H9 (cell line): ENCODE measurements around the gene ZNF474. TPM values are rescaled to one million over a fixed set of nuclear protein-coding genes. Genes with fewer than 3 reads are reported as not detected.
A peak's percentile ranks its signal among the peaks of the same experiment; 100 is the strongest.

Experiments
- DNase-seq: peaks from one replicate; pipeline ENCODE4 v3.0.0-alpha.2; 2017
- H2AFZ ChIP-seq: one replicate; pipeline ENCODE4 v1.6.1; 2013; ENCODE audit warnings: mild to moderate bottlenecking, low read length, control low read depth, moderate library complexity
- H2AK5ac ChIP-seq: 2 replicates; pipeline ENCODE4 v1.6.1; 2013; ENCODE audit warnings: low read length, control low read depth, mixed read lengths; ENCODE audit not compliant: insufficient read length
- H2BK120ac ChIP-seq: one replicate; pipeline ENCODE4 v1.6.1; 2013; ENCODE audit warnings: low read depth, mild to moderate bottlenecking, low read length, control low read depth, inconsistent platforms; ENCODE audit not compliant: poor library complexity, severe bottlenecking
- H2BK12ac ChIP-seq: 2 replicates; pipeline ENCODE4 v1.6.1; 2013; ENCODE audit warnings: low read length, control low read depth, mixed read lengths, low read depth; ENCODE audit not compliant: insufficient read length
- H2BK15ac ChIP-seq: 2 replicates; pipeline ENCODE4 v1.6.1; 2013; ENCODE audit warnings: low read depth, low read length, control low read depth
- H2BK20ac ChIP-seq: one replicate; pipeline ENCODE4 v1.6.1; 2013; ENCODE audit warnings: low read depth, mild to moderate bottlenecking, low read length, control low read depth, inconsistent platforms; ENCODE audit not compliant: poor library complexity, severe bottlenecking
- H2BK5ac ChIP-seq: 2 replicates; pipeline ENCODE4 v1.6.1; 2013; ENCODE audit warnings: low read length, control low read depth, mixed read lengths; ENCODE audit not compliant: insufficient read length
- H3K14ac ChIP-seq: 2 replicates; pipeline ENCODE4 v1.6.1; 2013; ENCODE audit warnings: low read length, control low read depth; ENCODE audit not compliant: insufficient read depth
- H3K18ac ChIP-seq: 2 replicates; pipeline ENCODE4 v1.6.1; 2013; ENCODE audit warnings: low read depth, mild to moderate bottlenecking, mixed read lengths, low read length, control low read depth; ENCODE audit not compliant: insufficient read length
- H3K23ac ChIP-seq: 2 replicates; pipeline ENCODE4 v1.6.1; 2013; ENCODE audit warnings: low read length, control low read depth, mixed read lengths, low read depth; ENCODE audit not compliant: insufficient read length
- H3K23me2 ChIP-seq: 2 replicates; pipeline ENCODE4 v1.6.1; 2013; ENCODE audit warnings: low read depth, mild to moderate bottlenecking, mixed read lengths, low read length, control low read depth; ENCODE audit not compliant: insufficient read length, poor library complexity, severe bottlenecking
- H3K27ac ChIP-seq: 2 replicates; pipeline ENCODE4 v1.5.1; 2013; ENCODE audit warnings: low read length, control low read depth, mixed read lengths, low read depth; ENCODE audit not compliant: insufficient read length
- H3K27me3 ChIP-seq: 2 replicates; pipeline ENCODE4 v1.6.1; 2013; ENCODE audit warnings: low read length, control low read depth, inconsistent platforms; ENCODE audit not compliant: insufficient read depth
- H3K4ac ChIP-seq: 2 replicates; pipeline ENCODE4 v1.6.1; 2013; ENCODE audit warnings: low read depth, mild to moderate bottlenecking, control low read depth, inconsistent platforms, low read length, moderate library complexity
- H3K4me1 ChIP-seq: 2 replicates; pipeline ENCODE4 v1.6.1; 2013; ENCODE audit warnings: low read length, control low read depth, inconsistent platforms; ENCODE audit not compliant: insufficient read depth
- H3K4me2 ChIP-seq: 2 replicates; pipeline ENCODE4 v1.6.1; 2013; ENCODE audit warnings: low read length, control low read depth, mixed read lengths; ENCODE audit not compliant: insufficient read length, insufficient read depth
- H3K56ac ChIP-seq: 2 replicates; pipeline ENCODE4 v1.6.1; 2013; ENCODE audit warnings: low read depth, mild to moderate bottlenecking, mixed read lengths, low read length, control low read depth; ENCODE audit not compliant: insufficient read length
- H3K79me1 ChIP-seq: 2 replicates; pipeline ENCODE4 v1.6.1; 2013; ENCODE audit warnings: low read depth, mild to moderate bottlenecking, moderate library complexity, low read length, control low read depth, inconsistent platforms; ENCODE audit not compliant: insufficient read depth, poor library complexity, severe bottlenecking
- H3K79me2 ChIP-seq: 2 replicates; pipeline ENCODE4 v1.6.1; 2013; ENCODE audit warnings: low read length, control low read depth, inconsistent platforms; ENCODE audit not compliant: insufficient read depth
- H3K9ac ChIP-seq: 2 replicates; pipeline ENCODE4 v1.6.1; 2013; ENCODE audit warnings: low read length, control low read depth, mixed read lengths; ENCODE audit not compliant: insufficient read length; ENCODE audit errors: extremely low read depth
- H3K9me3 ChIP-seq: one replicate; pipeline ENCODE4 v1.6.1; 2013; ENCODE audit warnings: low read depth, low read length, inconsistent platforms; ENCODE audit not compliant: control insufficient read depth
- H3T11ph ChIP-seq: one replicate; pipeline ENCODE4 v1.6.1; 2013; ENCODE audit warnings: mild to moderate bottlenecking, low read length, control low read depth, inconsistent platforms
- H4K20me1 ChIP-seq: one replicate; pipeline ENCODE4 v1.6.1; 2013; ENCODE audit not compliant: control insufficient read depth, insufficient read length, insufficient read depth
- H4K5ac ChIP-seq: 2 replicates; pipeline ENCODE4 v1.6.1; 2013; ENCODE audit warnings: low read depth, mild to moderate bottlenecking, mixed read lengths, low read length, control low read depth; ENCODE audit not compliant: insufficient read length
- H4K8ac ChIP-seq: replicated peaks from 2 replicates; pipeline ENCODE4 v1.6.1; 2013; ENCODE audit warnings: low read length, control low read depth, mixed read lengths, low read depth; ENCODE audit not compliant: insufficient read length
- H4K91ac ChIP-seq: 2 replicates; pipeline ENCODE4 v1.6.1; 2013; ENCODE audit warnings: low read depth, mild to moderate bottlenecking, moderate library complexity, mixed read lengths, low read length, control low read depth; ENCODE audit not compliant: insufficient read length
- H3K27ac Mint-ChIP-seq, 3 experiments: 2 replicates in 2 of 3; 3 replicates in 1 of 3; pipeline ENCODE4 v1.8.0; 2020 to 2021; ENCODE audit warnings: mixed read lengths in 3 of 3, mild to moderate bottlenecking in 1 of 3, moderate library complexity in 1 of 3
- H3K27me3 Mint-ChIP-seq: 2 replicates; pipeline ENCODE4 v1.8.0; 2021; ENCODE audit warnings: low read depth, mild to moderate bottlenecking, moderate library complexity, mixed read lengths
- H3K36me3 Mint-ChIP-seq, 3 experiments: 2 replicates in 2 of 3; 3 replicates in 1 of 3; pipeline ENCODE4 v1.8.0; 2020 to 2021; ENCODE audit warnings: low read depth in 3 of 3, mixed read lengths in 3 of 3; ENCODE audit not compliant: insufficient read depth in 1 of 3
- H3K4me1 Mint-ChIP-seq, 2 experiments: 2 replicates each; pipeline ENCODE4 v1.8.0; 2020; ENCODE audit warnings: mixed read lengths in 2 of 2
- H3K4me3 Mint-ChIP-seq, 2 experiments: 2 replicates in 1 of 2; 3 replicates in 1 of 2; pipeline ENCODE4 v1.8.0; 2020 to 2021; ENCODE audit warnings: mild to moderate bottlenecking in 2 of 2, mixed read lengths in 2 of 2, moderate library complexity in 1 of 2
- H3K9me3 Mint-ChIP-seq, 2 experiments: 2 replicates in 1 of 2; 3 replicates in 1 of 2; pipeline ENCODE4 v1.8.0; 2020; ENCODE audit warnings: mild to moderate bottlenecking in 2 of 2, mixed read lengths in 2 of 2, moderate library complexity in 1 of 2
- CTCF ChIP-seq: fragments of 200-600 bp; sonication (generic); conservative IDR thresholded peaks from 3 replicates; pipeline ENCODE4 v1.8.0; 2021; ENCODE audit warnings: antibody characterized with exemption, mild to moderate bottlenecking
- WGBS: extraction: QIAGEN DNeasy Blood & Tissue Kit; methylation state at CpG from one replicate; pipeline ENCODE4 v1.1.7; 2013; ENCODE audit warnings: missing lambda C conversion rate, low lambda C conversion rate, mixed read lengths; ENCODE audit not compliant: insufficient read length; ENCODE audit errors: extremely low coverage; 5-methylcytosine and 5-hydroxymethylcytosine counted together
- total RNA-seq: library from RNA; stranded (reverse); gene quantifications from 2 replicates; pipeline ENCODE4 v1.2.1, GENCODE V29; 2021

The ZNF474 gene
- total RNA-seq, 1 experiment from 2014 or later = not detected

GRCh38 chr5:122195802-122196394, 66.6 kb downstream of the ZNF474 start:
- H3K27me3 Mint-ChIP-seq = no peaks in the 10 kb centered on the region
- no peak overlapping the region for H3K4me3 Mint-ChIP-seq
- no peak overlapping the region for H3K14ac ChIP-seq
- H3K79me1 ChIP-seq = no peaks in the 10 kb centered on the region
- no peak overlapping the region for H3T11ph ChIP-seq
- H3K36me3 Mint-ChIP-seq = no peaks in the 10 kb centered on the region
- H2BK5ac ChIP-seq = no peak overlapping the region
- H3K4me2 ChIP-seq = no peak overlapping the region
- H3K9ac ChIP-seq = no peak overlapping the region
- DNase-seq = peak; percentile 37
- no peak overlapping the region for H3K4ac ChIP-seq
- no peak overlapping the region for H3K18ac ChIP-seq
- no peak overlapping the region for H2AK5ac ChIP-seq
- H4K20me1 ChIP-seq = no peaks in the 10 kb centered on the region
- H4K5ac ChIP-seq = no peak overlapping the region
- no peaks in the 10 kb centered on the region for H3K27me3 ChIP-seq
- H2AFZ ChIP-seq = no peak overlapping the region
- no peaks in the 10 kb centered on the region for H3K23me2 ChIP-seq
- H4K8ac ChIP-seq = no peak overlapping the region
- no peak overlapping the region for H3K27ac ChIP-seq
- no peak overlapping the region for H2BK15ac ChIP-seq
- peak; percentile 82 for TF ChIP-seq CTCF
- WGBS = no CpG with 5 or more reads among the region's 3 CpGs
- no peak overlapping the region for H3K27ac Mint-ChIP-seq
- H3K4me1 Mint-ChIP-seq = peaks cover 0 to 8% of the 10 kb centered on the region in 2 experiments; a peak in 2 of 4 replicates
- H2BK120ac ChIP-seq = no peak overlapping the region
- H3K9me3 ChIP-seq = no peaks in the 10 kb centered on the region
- H3K56ac ChIP-seq = no peak overlapping the region
- H3K79me2 ChIP-seq = no peaks in the 10 kb centered on the region
- H3K9me3 Mint-ChIP-seq = no peaks in the 10 kb centered on the region
- no peak overlapping the region for H4K91ac ChIP-seq
- H2BK12ac ChIP-seq = no peak overlapping the region
- H2BK20ac ChIP-seq = no peak overlapping the region
- no peak overlapping the region for H3K23ac ChIP-seq
- no peaks in the 10 kb centered on the region for H3K4me1 ChIP-seq
